ENCODE measurements around the gene SORBS2.

DNA sequence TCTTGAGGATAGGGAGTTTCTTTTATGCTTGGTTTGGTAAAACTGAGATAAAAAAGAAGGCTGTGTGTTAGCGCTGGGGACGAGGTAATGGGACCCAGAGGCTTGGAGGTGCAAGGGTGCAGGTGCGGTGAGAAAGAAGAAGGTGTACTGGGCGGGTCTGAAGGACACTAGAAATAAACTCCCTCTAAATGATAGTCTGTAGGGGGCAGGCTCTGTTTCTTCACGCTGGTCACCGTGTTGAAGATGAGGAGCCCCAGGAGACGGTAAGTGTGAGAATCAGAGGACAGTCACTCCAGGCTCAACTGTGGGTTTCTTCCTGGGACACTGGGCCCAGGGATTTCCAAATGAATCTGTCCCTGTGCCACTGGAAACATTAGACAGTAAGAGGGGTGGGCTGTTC lies 131.4 kb downstream of the SORBS2 start:
- no peak for TF ChIP-seq NFYB (CRISPR knock-in tag; conservative IDR thresholded peaks at IDR 0.05; ENCODE audit: low read depth)
- TF ChIP-seq, protein P1, sequence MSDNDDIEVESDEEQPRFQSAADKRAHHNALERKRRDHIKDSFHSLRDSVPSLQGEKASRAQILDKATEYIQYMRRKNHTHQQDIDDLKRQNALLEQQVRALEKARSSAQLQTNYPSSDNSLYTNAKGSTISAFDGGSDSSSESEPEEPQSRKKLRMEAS (CRISPR knock-in tag; IDR thresholded peaks at IDR 0.05), result no peak
- TF ChIP-seq, protein P2, sequence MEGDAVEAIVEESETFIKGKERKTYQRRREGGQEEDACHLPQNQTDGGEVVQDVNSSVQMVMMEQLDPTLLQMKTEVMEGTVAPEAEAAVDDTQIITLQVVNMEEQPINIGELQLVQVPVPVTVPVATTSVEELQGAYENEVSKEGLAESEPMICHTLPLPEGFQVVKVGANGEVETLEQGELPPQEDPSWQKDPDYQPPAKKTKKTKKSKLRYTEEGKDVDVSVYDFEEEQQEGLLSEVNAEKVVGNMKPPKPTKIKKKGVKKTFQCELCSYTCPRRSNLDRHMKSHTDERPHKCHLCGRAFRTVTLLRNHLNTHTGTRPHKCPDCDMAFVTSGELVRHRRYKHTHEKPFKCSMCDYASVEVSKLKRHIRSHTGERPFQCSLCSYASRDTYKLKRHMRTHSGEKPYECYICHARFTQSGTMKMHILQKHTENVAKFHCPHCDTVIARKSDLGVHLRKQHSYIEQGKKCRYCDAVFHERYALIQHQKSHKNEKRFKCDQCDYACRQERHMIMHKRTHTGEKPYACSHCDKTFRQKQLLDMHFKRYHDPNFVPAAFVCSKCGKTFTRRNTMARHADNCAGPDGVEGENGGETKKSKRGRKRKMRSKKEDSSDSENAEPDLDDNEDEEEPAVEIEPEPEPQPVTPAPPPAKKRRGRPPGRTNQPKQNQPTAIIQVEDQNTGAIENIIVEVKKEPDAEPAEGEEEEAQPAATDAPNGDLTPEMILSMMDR (IDR thresholded peaks at IDR 0.05), result no peak
- TF ChIP-seq, protein P3, sequence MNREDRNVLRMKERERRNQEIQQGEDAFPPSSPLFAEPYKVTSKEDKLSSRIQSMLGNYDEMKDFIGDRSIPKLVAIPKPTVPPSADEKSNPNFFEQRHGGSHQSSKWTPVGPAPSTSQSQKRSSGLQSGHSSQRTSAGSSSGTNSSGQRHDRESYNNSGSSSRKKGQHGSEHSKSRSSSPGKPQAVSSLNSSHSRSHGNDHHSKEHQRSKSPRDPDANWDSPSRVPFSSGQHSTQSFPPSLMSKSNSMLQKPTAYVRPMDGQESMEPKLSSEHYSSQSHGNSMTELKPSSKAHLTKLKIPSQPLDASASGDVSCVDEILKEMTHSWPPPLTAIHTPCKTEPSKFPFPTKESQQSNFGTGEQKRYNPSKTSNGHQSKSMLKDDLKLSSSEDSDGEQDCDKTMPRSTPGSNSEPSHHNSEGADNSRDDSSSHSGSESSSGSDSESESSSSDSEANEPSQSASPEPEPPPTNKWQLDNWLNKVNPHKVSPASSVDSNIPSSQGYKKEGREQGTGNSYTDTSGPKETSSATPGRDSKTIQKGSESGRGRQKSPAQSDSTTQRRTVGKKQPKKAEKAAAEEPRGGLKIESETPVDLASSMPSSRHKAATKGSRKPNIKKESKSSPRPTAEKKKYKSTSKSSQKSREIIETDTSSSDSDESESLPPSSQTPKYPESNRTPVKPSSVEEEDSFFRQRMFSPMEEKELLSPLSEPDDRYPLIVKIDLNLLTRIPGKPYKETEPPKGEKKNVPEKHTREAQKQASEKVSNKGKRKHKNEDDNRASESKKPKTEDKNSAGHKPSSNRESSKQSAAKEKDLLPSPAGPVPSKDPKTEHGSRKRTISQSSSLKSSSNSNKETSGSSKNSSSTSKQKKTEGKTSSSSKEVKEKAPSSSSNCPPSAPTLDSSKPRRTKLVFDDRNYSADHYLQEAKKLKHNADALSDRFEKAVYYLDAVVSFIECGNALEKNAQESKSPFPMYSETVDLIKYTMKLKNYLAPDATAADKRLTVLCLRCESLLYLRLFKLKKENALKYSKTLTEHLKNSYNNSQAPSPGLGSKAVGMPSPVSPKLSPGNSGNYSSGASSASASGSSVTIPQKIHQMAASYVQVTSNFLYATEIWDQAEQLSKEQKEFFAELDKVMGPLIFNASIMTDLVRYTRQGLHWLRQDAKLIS (CRISPR knock-in tag; IDR thresholded peaks at IDR 0.05; ENCODE audit: borderline replicate concordance), result no peak
- TF ChIP-seq FOXP1 (CRISPR knock-in tag; IDR thresholded peaks at IDR 0.05; ENCODE audit: borderline replicate concordance), result no peak
- TF ChIP-seq ATF1 (CRISPR knock-in tag; IDR thresholded peaks at IDR 0.05), result no peak
- TF ChIP-seq, protein P4, sequence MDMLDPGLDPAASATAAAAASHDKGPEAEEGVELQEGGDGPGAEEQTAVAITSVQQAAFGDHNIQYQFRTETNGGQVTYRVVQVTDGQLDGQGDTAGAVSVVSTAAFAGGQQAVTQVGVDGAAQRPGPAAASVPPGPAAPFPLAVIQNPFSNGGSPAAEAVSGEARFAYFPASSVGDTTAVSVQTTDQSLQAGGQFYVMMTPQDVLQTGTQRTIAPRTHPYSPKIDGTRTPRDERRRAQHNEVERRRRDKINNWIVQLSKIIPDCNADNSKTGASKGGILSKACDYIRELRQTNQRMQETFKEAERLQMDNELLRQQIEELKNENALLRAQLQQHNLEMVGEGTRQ (CRISPR knock-in tag; IDR thresholded peaks at IDR 0.05), result no peak
- TF ChIP-seq, protein P5, sequence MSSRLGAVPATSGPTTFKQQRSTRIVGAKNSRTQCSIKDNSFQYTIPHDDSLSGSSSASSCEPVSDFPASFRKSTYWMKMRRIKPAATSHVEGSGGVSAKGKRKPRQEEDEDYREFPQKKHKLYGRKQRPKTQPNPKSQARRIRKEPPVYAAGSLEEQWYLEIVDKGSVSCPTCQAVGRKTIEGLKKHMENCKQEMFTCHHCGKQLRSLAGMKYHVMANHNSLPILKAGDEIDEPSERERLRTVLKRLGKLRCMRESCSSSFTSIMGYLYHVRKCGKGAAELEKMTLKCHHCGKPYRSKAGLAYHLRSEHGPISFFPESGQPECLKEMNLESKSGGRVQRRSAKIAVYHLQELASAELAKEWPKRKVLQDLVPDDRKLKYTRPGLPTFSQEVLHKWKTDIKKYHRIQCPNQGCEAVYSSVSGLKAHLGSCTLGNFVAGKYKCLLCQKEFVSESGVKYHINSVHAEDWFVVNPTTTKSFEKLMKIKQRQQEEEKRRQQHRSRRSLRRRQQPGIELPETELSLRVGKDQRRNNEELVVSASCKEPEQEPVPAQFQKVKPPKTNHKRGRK (CRISPR knock-in tag; IDR thresholded peaks at IDR 0.05; ENCODE audit: borderline replicate concordance), result no peak
- TF ChIP-seq ZBTB21 (CRISPR knock-in tag; IDR thresholded peaks at IDR 0.05; ENCODE audit: borderline replicate concordance), result no peak

All from WTC11 (cell line).